Measurements from ENCODE around the gene PILRB. TPM values are rescaled to one million over a fixed set of nuclear protein-coding genes. Genes with fewer than 3 reads are reported as not detected.

Gene PILRB
- total and polyA plus RNA-seq, 9 of the 15 experiments (the other 6 are each of a cell fraction or from before 2014, with no cell fraction given), result 6.2 to 94.6 (median 37.0) TPM

DNA sequence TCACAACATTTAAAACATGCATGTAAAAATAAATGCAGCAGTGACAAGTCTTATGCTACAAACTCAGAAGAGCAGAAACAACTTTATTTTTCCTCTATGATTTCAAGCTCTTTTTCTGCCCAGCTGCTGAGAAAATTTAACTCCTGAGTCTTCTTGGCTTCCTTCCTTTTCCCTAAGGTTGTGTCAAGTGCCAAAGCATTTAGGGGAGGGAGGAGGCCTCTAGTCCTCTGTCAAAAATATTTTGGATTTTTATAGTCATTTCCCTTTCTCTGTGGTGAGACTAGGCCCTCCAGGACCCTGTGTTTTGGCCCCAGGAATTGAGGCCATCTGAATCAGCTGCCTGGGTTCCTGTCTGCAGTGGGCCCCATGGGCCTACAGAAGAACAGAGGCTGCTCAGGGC is 11.0 kb upstream of the PILRB start:
- H3K9me1 ChIP-seq (ENCODE audit: control insufficient read depth, insufficient read depth, low read length), result no peaks in the 10 kb centered on the region
- FAIRE-seq, result no peak
- H3K9ac ChIP-seq (ENCODE audit: insufficient read depth in 1 of 2, low read depth in 2 of 2, low read length in 2 of 2), result no peak overlapping the region
- H4K20me1 ChIP-seq (replicated peaks; ENCODE audit: control insufficient read depth, insufficient read depth, low read length), result peaks cover 5% of the 10 kb centered on the region; the same call in 1 of the 2 replicates
- in situ Hi-C loops (cut with MboI), result loop anchor here (5.0 kb wide), 1 partner anchor 215 kb away; no protein-coding TSS in a partner anchor
- no TSS peak for BruUV-seq (replicated peaks)
- H3K4me2 ChIP-seq (ENCODE audit: insufficient read depth, low read length), result no peak overlapping the region
- ATAC-seq, result no peak
- peaks cover 28% of the 10 kb centered on the region for H3K79me2 ChIP-seq (ENCODE audit: control insufficient read depth, insufficient read depth, low read length)
- no peak for TF ChIP-seq E2F4 (CRISPR knock-in tag; IDR thresholded peaks at IDR 0.05; ENCODE audit: low read depth)
- 0 out of 2 replicates have a peak, but pooled peaks have one; percentile 19 for TF ChIP-seq POLR2AphosphoS5 (IDR thresholded peaks at IDR 0.05; ENCODE audit: control insufficient read depth, insufficient read depth, low read depth, low read length)
- TF ChIP-seq MYNN (IDR thresholded peaks at IDR 0.05), result no peak
- no peak for TF ChIP-seq MYNN (CRISPR knock-in tag; IDR thresholded peaks at IDR 0.05)
- no peak for TF ChIP-seq KLF13 (tag; IDR thresholded peaks at IDR 0.05; ENCODE audit: borderline replicate concordance, low read depth)
- no peak for TF ChIP-seq TCF7L2 (IDR thresholded peaks at IDR 0.05; ENCODE audit: low read depth, low read length)
- DNase-seq (ENCODE audit: extremely low read depth in 1 of 4, low spot score in 3 of 4), result no peak
- H3K27ac ChIP-seq (ENCODE audit: extremely low read depth, low read depth, low read length), result no peak overlapping the region
- H3K4me3 ChIP-seq, result no peak overlapping the region
- ChIA-PET CTCF (ENCODE audit: low intra/inter-chr PET ratio) (no interaction called here), POLR2A (interaction anchor here (0.7 to 1.2 kb wide), 5 partner anchors 10 to 84 kb away, joined by 3 to 6 read pairs (median 3); no protein-coding TSS in a partner anchor)
- peaks cover 9 to 10% of the 10 kb centered on the region in 2 experiments; a peak in 4 of 5 replicates for H3K4me1 ChIP-seq (replicated peaks in 1 of 2; ENCODE audit: control insufficient read depth in 2 of 2, insufficient read depth in 2 of 2, low read length in 2 of 2)
- H3K36me3 ChIP-seq (ENCODE audit: control insufficient read depth, insufficient read depth, low read length), result peaks cover 84% of the 10 kb centered on the region
- intact Hi-C loops (cut with micrococcal nuclease), result no loop called here
- H3K9me3 ChIP-seq (replicated peaks; ENCODE audit: control insufficient read depth, insufficient read depth, low read depth, low read length), result no peaks in the 10 kb centered on the region
- no peaks in the 10 kb centered on the region for H3K27me3 ChIP-seq (ENCODE audit: control insufficient read depth in 2 of 2, insufficient read depth in 2 of 2, low read length in 2 of 2)
- no peak overlapping the region for H2AFZ ChIP-seq (ENCODE audit: low read depth, low read length)
